HEK293 (cell line): Measurements from ENCODE around the gene TTLL5.

Experiments
- BCL11B ChIP-seq: fragments of 450-650 bp; formaldehyde crosslinking; IDR thresholded peaks from 2 replicates; pipeline ENCODE4 v1.5.1; 2016; ENCODE audit warnings: low read depth, missing biosample characterization, missing genetic modification characterization
- GFI1B ChIP-seq: fragments of 450-650 bp; formaldehyde crosslinking; IDR thresholded peaks from 2 replicates; pipeline ENCODE4 v1.5.1; 2016; ENCODE audit warnings: missing biosample characterization, missing genetic modification characterization
- GLIS1 ChIP-seq: fragments of 450-650 bp; formaldehyde crosslinking; IDR thresholded peaks from 2 replicates; pipeline ENCODE4 v1.5.1; 2016; ENCODE audit warnings: missing biosample characterization, missing genetic modification characterization
- SETDB1 ChIP-seq: IDR thresholded peaks from one replicate; pipeline ENCODE4 v1.6.1; 2017; ENCODE audit warnings: mild to moderate bottlenecking, low read length, moderate library complexity, mixed read lengths; ENCODE audit not compliant: insufficient read length
- ZBTB21 ChIP-seq: fragments of 450-650 bp; formaldehyde crosslinking; IDR thresholded peaks from 2 replicates; pipeline ENCODE4 v1.5.1; 2017; ENCODE audit warnings: missing biosample characterization, missing genetic modification characterization
- ZBTB48 ChIP-seq: fragments of 450-650 bp; formaldehyde crosslinking; IDR thresholded peaks from 2 replicates; pipeline ENCODE4 v1.5.1; 2016; ENCODE audit warnings: missing biosample characterization, missing genetic modification characterization
- ZEB2 ChIP-seq: fragments of 450-650 bp; formaldehyde crosslinking; IDR thresholded peaks from 2 replicates; pipeline ENCODE4 v1.5.1; 2016; ENCODE audit warnings: missing biosample characterization, missing genetic modification characterization
- ZNF114 ChIP-seq: fragments of 450-650 bp; formaldehyde crosslinking; IDR thresholded peaks from 2 replicates; pipeline ENCODE4 v1.5.0; 2017; ENCODE audit warnings: missing biosample characterization, missing genetic modification characterization
- ZNF121 ChIP-seq: fragments of 450-650 bp; formaldehyde crosslinking; IDR thresholded peaks from 2 replicates; pipeline ENCODE4 v1.5.1; 2016; ENCODE audit warnings: missing biosample characterization, missing genetic modification characterization
- ZNF2 ChIP-seq: fragments of 450-650 bp; formaldehyde crosslinking; IDR thresholded peaks from 2 replicates; pipeline ENCODE4 v1.5.1; 2016; ENCODE audit warnings: missing biosample characterization, missing genetic modification characterization
- ZNF202 ChIP-seq: fragments of 450-650 bp; formaldehyde crosslinking; IDR thresholded peaks from 2 replicates; pipeline ENCODE4 v1.5.1; 2016; ENCODE audit warnings: missing biosample characterization, missing genetic modification characterization, borderline replicate concordance
- ZNF221 ChIP-seq: fragments of 450-650 bp; formaldehyde crosslinking; IDR thresholded peaks from 2 replicates; pipeline ENCODE4 v1.5.1; 2017; ENCODE audit warnings: missing biosample characterization, missing genetic modification characterization, borderline replicate concordance
- ZNF394 ChIP-seq: fragments of 450-650 bp; formaldehyde crosslinking; IDR thresholded peaks from 2 replicates; pipeline ENCODE4 v1.5.1; 2016; ENCODE audit warnings: missing biosample characterization, missing genetic modification characterization, mild to moderate bottlenecking, moderate library complexity, borderline replicate concordance
- ZNF433 ChIP-seq: fragments of 450-650 bp; formaldehyde crosslinking; IDR thresholded peaks from 2 replicates; pipeline ENCODE4 v1.5.1; 2016; ENCODE audit warnings: missing biosample characterization, missing genetic modification characterization, low read depth
- ZNF549 ChIP-seq: fragments of 450-650 bp; IDR thresholded peaks from 2 replicates; pipeline ENCODE4 v1.5.1; 2018; ENCODE audit warnings: missing biosample characterization, missing genetic modification characterization, mild to moderate bottlenecking, inconsistent platforms, moderate library complexity
- ZNF610 ChIP-seq: fragments of 450-650 bp; formaldehyde crosslinking; IDR thresholded peaks from 2 replicates; pipeline ENCODE4 v1.5.1; 2016; ENCODE audit warnings: missing biosample characterization, missing genetic modification characterization, borderline replicate concordance
- ZNF621 ChIP-seq: fragments of 450-650 bp; formaldehyde crosslinking; IDR thresholded peaks from 2 replicates; pipeline ENCODE4 v1.5.1; 2017; ENCODE audit warnings: missing biosample characterization, missing genetic modification characterization
- ZNF623 ChIP-seq: fragments of 450-650 bp; formaldehyde crosslinking; IDR thresholded peaks from 2 replicates; pipeline ENCODE4 v1.5.1; 2016; ENCODE audit warnings: missing biosample characterization, missing genetic modification characterization
- ZNF629 ChIP-seq: fragments of 450-650 bp; formaldehyde crosslinking; IDR thresholded peaks from 2 replicates; pipeline ENCODE4 v1.5.1; 2017; ENCODE audit warnings: missing biosample characterization, missing genetic modification characterization
- ZNF677 ChIP-seq: fragments of 450-650 bp; IDR thresholded peaks from 2 replicates; pipeline ENCODE4 v1.5.0; 2018; ENCODE audit warnings: missing biosample characterization, mild to moderate bottlenecking, missing genetic modification characterization, moderate library complexity
- ZNF777 ChIP-seq: fragments of 450-650 bp; formaldehyde crosslinking; IDR thresholded peaks from 2 replicates; pipeline ENCODE4 v1.5.1; 2017; ENCODE audit warnings: missing biosample characterization, missing genetic modification characterization, borderline replicate concordance
- ZNF792 ChIP-seq: fragments of 450-650 bp; formaldehyde crosslinking; IDR thresholded peaks from 2 replicates; pipeline ENCODE4 v1.5.1; 2016; ENCODE audit warnings: missing biosample characterization, missing genetic modification characterization
- ZSCAN23 ChIP-seq: fragments of 450-650 bp; formaldehyde crosslinking; IDR thresholded peaks from 2 replicates; pipeline ENCODE4 v1.5.1; 2016; ENCODE audit warnings: missing biosample characterization, missing genetic modification characterization
- TF ChIP-seq, protein P1 (sequence below): fragments of 450-650 bp; formaldehyde crosslinking; IDR thresholded peaks from 2 replicates; pipeline ENCODE4 v1.5.1; 2016; ENCODE audit warnings: missing biosample characterization, missing genetic modification characterization, borderline replicate concordance
- TF ChIP-seq, protein P2 (sequence below): fragments of 450-650 bp; formaldehyde crosslinking; IDR thresholded peaks from 2 replicates; pipeline ENCODE4 v1.5.1; 2017; ENCODE audit warnings: missing biosample characterization, missing genetic modification characterization
- TF ChIP-seq, protein P3 (sequence below): fragments of 450-650 bp; formaldehyde crosslinking; IDR thresholded peaks from 2 replicates; pipeline ENCODE4 v1.5.1; 2016; ENCODE audit warnings: missing biosample characterization, missing genetic modification characterization
- TF ChIP-seq, protein P4 (sequence below): fragments of 450-650 bp; formaldehyde crosslinking; IDR thresholded peaks from 2 replicates; pipeline ENCODE4 v1.5.1; 2016; ENCODE audit warnings: missing biosample characterization, missing genetic modification characterization

The TTLL5 gene

DNA sequence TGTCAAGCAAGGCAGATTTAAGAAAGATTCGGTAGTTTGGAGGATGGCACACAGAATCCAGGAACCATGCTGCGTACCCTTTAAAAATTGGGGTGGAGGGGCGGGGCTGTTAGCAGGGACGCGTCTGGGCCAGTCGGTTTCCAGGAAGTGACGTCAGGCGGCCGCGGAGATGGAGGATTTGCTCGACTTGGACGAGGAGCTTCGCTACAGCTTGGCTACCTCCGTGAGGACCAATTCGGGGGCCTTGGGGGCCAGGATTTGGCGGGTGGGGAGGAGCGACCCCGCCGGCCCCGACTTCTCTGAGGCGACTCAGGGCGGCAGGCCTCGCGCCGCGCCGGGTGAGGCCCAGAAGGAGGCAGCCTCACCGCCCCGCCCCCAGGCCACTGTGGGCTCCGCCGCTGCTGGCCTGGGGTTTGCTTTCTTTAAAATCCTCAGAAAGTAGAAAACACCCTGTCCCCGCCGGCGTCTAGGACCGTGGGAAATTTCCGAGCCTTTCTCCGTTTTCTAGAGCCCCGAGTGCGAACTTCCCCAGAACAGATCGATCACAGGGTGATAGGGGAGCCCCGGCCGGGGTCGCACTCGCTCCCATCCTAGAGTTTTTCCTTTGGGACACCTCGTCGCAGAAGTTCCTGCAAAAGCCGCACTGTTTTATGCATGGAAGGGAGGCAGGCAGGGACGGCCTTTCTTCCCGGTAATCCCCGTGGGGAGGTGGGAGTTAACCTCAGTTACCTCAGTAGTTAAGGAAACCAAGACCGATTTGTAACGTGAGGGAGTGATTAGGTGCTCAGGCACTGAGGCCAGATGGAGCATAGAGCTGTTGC is 324.8 kb downstream of the TTLL5 start, which contains the start of gene IFT43 (continued):
- TF ChIP-seq ZNF394 (tag by site-specific recombination) (no peak), BCL11B (no peak), ZNF2 (tag by site-specific recombination) (0 out of 2 replicates have a peak, but pooled peaks have one; percentile 18), ZBTB21 (tag by site-specific recombination) (0 out of 2 replicates have a peak, but pooled peaks have one; percentile 25), GLIS1 (tag by site-specific recombination) (0 out of 2 replicates have a peak, but pooled peaks have one; percentile 12), ZNF433 (tag by site-specific recombination) (no peak), ZNF777 (tag by site-specific recombination) (no peak), ZBTB48 (tag by site-specific recombination) (0 out of 2 replicates have a peak, but pooled peaks have one; percentile 39), SETDB1 (no peak), ZNF121 (tag by site-specific recombination) (no peak), ZNF202 (tag by site-specific recombination) (no peak), ZEB2 (tag by site-specific recombination) (no peak), GFI1B (tag by site-specific recombination) (no peak), ZNF549 (tag by site-specific recombination) (no peak), ZSCAN23 (tag by site-specific recombination) (no peak), ZNF677 (tag by site-specific recombination) (no peak), ZNF114 (tag by site-specific recombination) (no peak), ZNF221 (tag by site-specific recombination) (no peak), ZNF629 (tag by site-specific recombination) (peak; percentile 77), ZNF610 (tag by site-specific recombination) (no peak), ZNF623 (no peak), ZNF792 (no peak), ZNF621 (tag by site-specific recombination) (no peak)
- TF ChIP-seq, protein P1, sequence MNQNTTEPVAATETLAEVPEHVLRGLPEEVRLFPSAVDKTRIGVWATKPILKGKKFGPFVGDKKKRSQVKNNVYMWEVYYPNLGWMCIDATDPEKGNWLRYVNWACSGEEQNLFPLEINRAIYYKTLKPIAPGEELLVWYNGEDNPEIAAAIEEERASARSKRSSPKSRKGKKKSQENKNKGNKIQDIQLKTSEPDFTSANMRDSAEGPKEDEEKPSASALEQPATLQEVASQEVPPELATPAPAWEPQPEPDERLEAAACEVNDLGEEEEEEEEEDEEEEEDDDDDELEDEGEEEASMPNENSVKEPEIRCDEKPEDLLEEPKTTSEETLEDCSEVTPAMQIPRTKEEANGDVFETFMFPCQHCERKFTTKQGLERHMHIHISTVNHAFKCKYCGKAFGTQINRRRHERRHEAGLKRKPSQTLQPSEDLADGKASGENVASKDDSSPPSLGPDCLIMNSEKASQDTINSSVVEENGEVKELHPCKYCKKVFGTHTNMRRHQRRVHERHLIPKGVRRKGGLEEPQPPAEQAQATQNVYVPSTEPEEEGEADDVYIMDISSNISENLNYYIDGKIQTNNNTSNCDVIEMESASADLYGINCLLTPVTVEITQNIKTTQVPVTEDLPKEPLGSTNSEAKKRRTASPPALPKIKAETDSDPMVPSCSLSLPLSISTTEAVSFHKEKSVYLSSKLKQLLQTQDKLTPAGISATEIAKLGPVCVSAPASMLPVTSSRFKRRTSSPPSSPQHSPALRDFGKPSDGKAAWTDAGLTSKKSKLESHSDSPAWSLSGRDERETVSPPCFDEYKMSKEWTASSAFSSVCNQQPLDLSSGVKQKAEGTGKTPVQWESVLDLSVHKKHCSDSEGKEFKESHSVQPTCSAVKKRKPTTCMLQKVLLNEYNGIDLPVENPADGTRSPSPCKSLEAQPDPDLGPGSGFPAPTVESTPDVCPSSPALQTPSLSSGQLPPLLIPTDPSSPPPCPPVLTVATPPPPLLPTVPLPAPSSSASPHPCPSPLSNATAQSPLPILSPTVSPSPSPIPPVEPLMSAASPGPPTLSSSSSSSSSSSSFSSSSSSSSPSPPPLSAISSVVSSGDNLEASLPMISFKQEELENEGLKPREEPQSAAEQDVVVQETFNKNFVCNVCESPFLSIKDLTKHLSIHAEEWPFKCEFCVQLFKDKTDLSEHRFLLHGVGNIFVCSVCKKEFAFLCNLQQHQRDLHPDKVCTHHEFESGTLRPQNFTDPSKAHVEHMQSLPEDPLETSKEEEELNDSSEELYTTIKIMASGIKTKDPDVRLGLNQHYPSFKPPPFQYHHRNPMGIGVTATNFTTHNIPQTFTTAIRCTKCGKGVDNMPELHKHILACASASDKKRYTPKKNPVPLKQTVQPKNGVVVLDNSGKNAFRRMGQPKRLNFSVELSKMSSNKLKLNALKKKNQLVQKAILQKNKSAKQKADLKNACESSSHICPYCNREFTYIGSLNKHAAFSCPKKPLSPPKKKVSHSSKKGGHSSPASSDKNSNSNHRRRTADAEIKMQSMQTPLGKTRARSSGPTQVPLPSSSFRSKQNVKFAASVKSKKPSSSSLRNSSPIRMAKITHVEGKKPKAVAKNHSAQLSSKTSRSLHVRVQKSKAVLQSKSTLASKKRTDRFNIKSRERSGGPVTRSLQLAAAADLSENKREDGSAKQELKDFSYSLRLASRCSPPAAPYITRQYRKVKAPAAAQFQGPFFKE (tag by site-specific recombination), result no peak
- TF ChIP-seq, protein P2, sequence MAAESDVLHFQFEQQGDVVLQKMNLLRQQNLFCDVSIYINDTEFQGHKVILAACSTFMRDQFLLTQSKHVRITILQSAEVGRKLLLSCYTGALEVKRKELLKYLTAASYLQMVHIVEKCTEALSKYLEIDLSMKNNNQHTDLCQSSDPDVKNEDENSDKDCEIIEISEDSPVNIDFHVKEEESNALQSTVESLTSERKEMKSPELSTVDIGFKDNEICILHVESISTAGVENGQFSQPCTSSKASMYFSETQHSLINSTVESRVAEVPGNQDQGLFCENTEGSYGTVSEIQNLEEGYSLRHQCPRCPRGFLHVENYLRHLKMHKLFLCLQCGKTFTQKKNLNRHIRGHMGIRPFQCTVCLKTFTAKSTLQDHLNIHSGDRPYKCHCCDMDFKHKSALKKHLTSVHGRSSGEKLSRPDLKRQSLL (tag by site-specific recombination), result no peak
- TF ChIP-seq, protein P3, sequence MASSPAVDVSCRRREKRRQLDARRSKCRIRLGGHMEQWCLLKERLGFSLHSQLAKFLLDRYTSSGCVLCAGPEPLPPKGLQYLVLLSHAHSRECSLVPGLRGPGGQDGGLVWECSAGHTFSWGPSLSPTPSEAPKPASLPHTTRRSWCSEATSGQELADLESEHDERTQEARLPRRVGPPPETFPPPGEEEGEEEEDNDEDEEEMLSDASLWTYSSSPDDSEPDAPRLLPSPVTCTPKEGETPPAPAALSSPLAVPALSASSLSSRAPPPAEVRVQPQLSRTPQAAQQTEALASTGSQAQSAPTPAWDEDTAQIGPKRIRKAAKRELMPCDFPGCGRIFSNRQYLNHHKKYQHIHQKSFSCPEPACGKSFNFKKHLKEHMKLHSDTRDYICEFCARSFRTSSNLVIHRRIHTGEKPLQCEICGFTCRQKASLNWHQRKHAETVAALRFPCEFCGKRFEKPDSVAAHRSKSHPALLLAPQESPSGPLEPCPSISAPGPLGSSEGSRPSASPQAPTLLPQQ (tag by site-specific recombination), result no peak
- TF ChIP-seq, protein P4, sequence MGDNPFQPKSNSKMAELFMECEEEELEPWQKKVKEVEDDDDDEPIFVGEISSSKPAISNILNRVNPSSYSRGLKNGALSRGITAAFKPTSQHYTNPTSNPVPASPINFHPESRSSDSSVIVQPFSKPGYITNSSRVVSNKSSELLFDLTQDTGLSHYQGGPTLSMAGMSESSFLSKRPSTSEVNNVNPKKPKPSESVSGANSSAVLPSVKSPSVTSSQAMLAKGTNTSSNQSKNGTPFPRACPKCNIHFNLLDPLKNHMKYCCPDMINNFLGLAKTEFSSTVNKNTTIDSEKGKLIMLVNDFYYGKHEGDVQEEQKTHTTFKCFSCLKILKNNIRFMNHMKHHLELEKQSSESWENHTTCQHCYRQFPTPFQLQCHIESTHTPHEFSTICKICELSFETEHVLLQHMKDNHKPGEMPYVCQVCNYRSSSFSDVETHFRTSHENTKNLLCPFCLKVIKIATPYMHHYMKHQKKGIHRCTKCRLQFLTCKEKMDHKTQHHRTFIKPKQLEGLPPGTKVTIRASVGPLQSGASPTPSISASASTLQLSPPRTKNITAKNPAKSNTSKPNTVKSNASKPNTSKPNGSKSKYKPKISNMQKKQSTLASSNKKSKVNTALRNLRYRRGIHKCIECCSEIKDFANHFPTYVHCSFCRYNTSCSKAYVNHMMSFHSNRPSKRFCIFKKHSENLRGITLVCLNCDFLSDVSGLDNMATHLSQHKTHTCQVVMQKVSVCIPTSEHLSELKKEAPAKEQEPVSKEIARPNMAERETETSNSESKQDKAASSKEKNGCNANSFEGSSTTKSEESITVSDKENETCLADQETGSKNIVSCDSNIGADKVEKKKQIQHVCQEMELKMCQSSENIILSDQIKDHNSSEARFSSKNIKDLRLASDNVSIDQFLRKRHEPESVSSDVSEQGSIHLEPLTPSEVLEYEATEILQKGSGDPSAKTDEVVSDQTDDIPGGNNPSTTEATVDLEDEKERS (tag by site-specific recombination), result no peak
